Adrenal gland (tissue), 5 donors: Measurements from ENCODE around the gene NHEJ1.

Source experiments
- CTCF ChIP-seq, 6 experiments: fragments of 450-650 bp in 4 of 6; fragments of 200-600 bp in 2 of 6; sonication (generic) in 1 of 6; IDR thresholded peaks; 1 replicate in 5 of 6; 2 replicates in 1 of 6; pipeline versions ENCODE4 v1.5.1 to v1.8.0; 2016 to 2021; ENCODE audit warnings: antibody characterized with exemption in 6 of 6, mild to moderate bottlenecking in 2 of 6, moderate library complexity in 1 of 6
- POLR2A ChIP-seq, 2 donors: fragments of 450-650 bp; IDR thresholded peaks; one replicate each; pipeline ENCODE4 v1.6.1; 2017; ENCODE audit warnings: antibody characterized with exemption in 2 of 2, mild to moderate bottlenecking in 2 of 2, moderate library complexity in 1 of 2
- donor health status: DM: no; HTN: no; CAD: no.

DNA sequence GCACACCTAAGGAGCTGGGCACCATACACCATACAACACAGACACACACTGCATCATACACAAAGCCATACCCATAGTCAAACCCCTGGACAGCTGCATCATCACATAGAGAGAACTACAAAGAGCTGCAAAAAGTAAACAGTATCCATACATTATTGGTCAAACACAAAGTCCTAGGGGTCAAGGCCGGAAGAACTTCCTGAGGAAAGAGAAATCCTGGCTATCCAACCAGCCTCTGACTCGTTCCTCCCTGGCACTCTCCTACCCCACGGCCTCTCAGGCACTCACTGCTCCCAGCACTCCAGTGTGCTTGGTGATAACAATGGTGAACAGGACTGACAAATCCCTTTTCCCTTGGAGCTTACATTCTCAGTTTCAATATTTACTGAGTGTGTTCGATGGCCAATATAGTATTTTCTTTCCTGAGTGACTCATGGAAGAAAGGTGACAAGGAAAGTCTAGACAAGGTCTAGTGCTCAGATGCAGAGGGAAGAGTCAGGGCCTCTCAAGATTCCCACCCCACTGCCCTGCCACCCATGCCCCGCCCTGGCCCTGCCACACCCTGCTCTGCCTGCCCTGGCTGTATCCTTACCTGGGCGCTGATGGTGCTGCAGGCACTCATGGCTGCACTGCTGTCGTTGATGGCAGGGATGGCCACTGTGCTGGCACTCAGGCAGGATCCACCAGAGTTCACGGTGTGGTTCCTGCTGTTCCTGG lies 122.7 kb downstream of the NHEJ1 start:
- TF ChIP-seq POLR2A (IDR thresholded peaks at IDR 0.05) (no peak), CTCF (IDR thresholded peaks at IDR 0.05) (no peak)
